Thoracic aorta (tissue), 2 donors: Measurements from ENCODE around the gene DCDC2C. TPM values are rescaled to one million over a fixed set of nuclear protein-coding genes. Genes with fewer than 3 reads are reported as not detected.
"Not testable (repeated sequence)": the region's sequence is repeated elsewhere in the genome, so short reads cannot be mapped to it uniquely, and the experiment has no call there.

Experiments
- ATAC-seq: fragments of 150-250 bp; one replicate; pipeline ENCODE4 v1.8.0; 2017; ENCODE audit warnings: low read depth; ENCODE audit not compliant: insufficient number of reproducible peaks, low FRiP score
- DNase-seq: peaks from one replicate; pipeline ENCODE4 v3.0.0-alpha.2; 2020; ENCODE audit warnings: low spot score
- H3K27ac ChIP-seq, 2 donors: fragments of 200-600 bp; sonication (generic); 1 replicate in 1 of 2; 2 replicates in 1 of 2; pipeline ENCODE4 v1.5.1; 2016; ENCODE audit warnings: mild to moderate bottlenecking in 2 of 2, moderate library complexity in 2 of 2
- H3K27me3 ChIP-seq: fragments of 200-600 bp; sonication (generic); replicated peaks from 2 replicates; pipeline ENCODE4 v1.6.0; 2016; ENCODE audit warnings: mild to moderate bottlenecking; ENCODE audit not compliant: insufficient read depth
- H3K36me3 ChIP-seq: fragments of 200-600 bp; sonication (generic); one replicate; pipeline ENCODE4 v1.5.1; 2016
- H3K4me1 ChIP-seq, 2 donors: fragments of 200-600 bp; sonication (generic); 1 replicate in 1 of 2; 2 replicates in 1 of 2; pipeline versions ENCODE4 v1.5.1 to v1.6.0; 2016; ENCODE audit warnings: low read depth in 2 of 2, mild to moderate bottlenecking in 1 of 2; ENCODE audit not compliant: control insufficient read depth in 1 of 2
- H3K4me3 ChIP-seq: fragments of 200-600 bp; sonication (generic); 2 replicates; pipeline ENCODE4 v1.5.1; 2016; ENCODE audit warnings: mild to moderate bottlenecking
- H3K9me3 ChIP-seq: fragments of 200-600 bp; sonication (generic); 2 replicates; pipeline ENCODE4 v1.5.1; 2016
- total RNA-seq, 2 donors: library from RNA; depleted of rRNA; stranded (reverse); fragments of >200 nt; gene quantifications; one replicate each; pipeline versions ENCODE4 v1.1.0 to v1.2.3, GENCODE V29; 2016
- TF ChIP-seq, protein P1 (sequence below): fragments of 200-600 bp; sonication (generic); IDR thresholded peaks from one replicate; pipeline ENCODE4 v1.5.1; 2019; ENCODE audit warnings: antibody characterized with exemption

DCDC2C gene
- total RNA-seq, 2 donors from 2014 or later: 6.6 to 13.1 TPM

- H3K36me3 ChIP-seq: no peaks in the 10 kb centered on the region
- H3K27me3 ChIP-seq: no peaks in the 10 kb centered on the region
- no peaks in the 10 kb centered on the region for H3K4me1 ChIP-seq
- no peak for DNase-seq
- H3K27ac ChIP-seq: no peak overlapping the region
- no peak for ATAC-seq
- TF ChIP-seq, protein P1, sequence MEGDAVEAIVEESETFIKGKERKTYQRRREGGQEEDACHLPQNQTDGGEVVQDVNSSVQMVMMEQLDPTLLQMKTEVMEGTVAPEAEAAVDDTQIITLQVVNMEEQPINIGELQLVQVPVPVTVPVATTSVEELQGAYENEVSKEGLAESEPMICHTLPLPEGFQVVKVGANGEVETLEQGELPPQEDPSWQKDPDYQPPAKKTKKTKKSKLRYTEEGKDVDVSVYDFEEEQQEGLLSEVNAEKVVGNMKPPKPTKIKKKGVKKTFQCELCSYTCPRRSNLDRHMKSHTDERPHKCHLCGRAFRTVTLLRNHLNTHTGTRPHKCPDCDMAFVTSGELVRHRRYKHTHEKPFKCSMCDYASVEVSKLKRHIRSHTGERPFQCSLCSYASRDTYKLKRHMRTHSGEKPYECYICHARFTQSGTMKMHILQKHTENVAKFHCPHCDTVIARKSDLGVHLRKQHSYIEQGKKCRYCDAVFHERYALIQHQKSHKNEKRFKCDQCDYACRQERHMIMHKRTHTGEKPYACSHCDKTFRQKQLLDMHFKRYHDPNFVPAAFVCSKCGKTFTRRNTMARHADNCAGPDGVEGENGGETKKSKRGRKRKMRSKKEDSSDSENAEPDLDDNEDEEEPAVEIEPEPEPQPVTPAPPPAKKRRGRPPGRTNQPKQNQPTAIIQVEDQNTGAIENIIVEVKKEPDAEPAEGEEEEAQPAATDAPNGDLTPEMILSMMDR: no peak
- H3K4me3 ChIP-seq: no peak overlapping the region
- no peaks in the 10 kb centered on the region for H3K9me3 ChIP-seq
Observed at GRCh38 chr2:3814706-3815245, 111.4 kb downstream of the DCDC2C start.

- not testable (repeated sequence) for H3K4me3 ChIP-seq, H3K27ac ChIP-seq, H3K36me3 ChIP-seq, H3K4me1 ChIP-seq, ATAC-seq, H3K27me3 ChIP-seq, H3K9me3 ChIP-seq, DNase-seq
Observed at GRCh38 chr2:3817144-3817543, 113.8 kb downstream of the DCDC2C start.

GRCh38 chr2:3823748-3824147 lies 120.4 kb downstream of the DCDC2C start:
- no peak for ATAC-seq
- Histone ChIP-seq H3K4me1 (no peaks in the 10 kb centered on the region), H3K27ac (no peak overlapping the region), H3K4me3 (no peak overlapping the region), H3K36me3 (no peaks in the 10 kb centered on the region), H3K27me3 (no peaks in the 10 kb centered on the region), H3K9me3 (no peaks in the 10 kb centered on the region)
- TF ChIP-seq, protein P1: no peak
- no peak for DNase-seq

DNA sequence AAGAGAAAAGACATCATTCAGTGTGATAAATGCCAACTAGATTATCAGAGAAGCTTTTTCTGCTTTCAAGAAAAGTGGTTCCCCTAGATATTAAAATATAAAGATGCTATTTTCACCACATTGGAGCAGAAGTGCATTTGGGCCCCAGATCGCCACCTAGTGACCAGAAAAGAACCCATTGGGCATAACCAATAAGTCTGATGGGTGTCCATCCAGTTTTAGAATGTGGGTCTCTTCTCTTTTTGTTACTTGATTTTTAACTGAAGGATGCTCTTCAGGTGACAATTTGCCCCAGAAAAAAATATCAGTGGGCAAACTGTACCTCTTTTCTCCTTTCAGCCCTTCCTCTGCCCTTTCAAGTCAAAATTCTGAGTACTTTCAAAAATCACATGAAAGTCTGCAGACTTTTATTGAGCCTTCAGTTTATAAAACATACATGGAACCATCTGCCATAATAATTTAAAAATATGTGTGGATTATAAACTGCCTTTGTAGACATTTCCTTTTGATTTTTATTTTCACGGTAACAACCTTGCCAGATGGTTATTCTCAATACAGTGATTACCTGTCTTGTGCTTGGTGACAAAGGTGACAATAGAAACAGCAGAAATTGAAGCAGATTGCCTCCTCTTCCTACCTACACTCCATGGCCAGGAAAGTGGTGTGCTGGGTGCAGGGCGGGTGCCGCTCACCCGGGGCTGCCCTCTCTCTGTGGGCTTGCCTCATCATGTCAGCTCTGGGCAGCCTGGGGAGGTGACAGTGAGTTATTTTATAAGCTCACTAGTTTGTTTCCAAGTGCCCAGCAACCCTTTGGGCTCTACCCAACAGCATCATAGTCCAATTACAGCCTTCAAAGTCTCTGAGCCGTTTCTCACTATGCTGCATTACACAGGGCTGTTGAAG lies 124.5 kb downstream of the DCDC2C start:
- no peak for DNase-seq
- no peak for ATAC-seq
- H3K36me3 ChIP-seq: no peaks in the 10 kb centered on the region

GRCh38 chr2:3830796-3831195 lies 127.4 kb downstream of the DCDC2C start:
- Histone ChIP-seq H3K36me3 (no peaks in the 10 kb centered on the region), H3K9me3 (no peaks in the 10 kb centered on the region), H3K4me3 (no peak overlapping the region), H3K27ac (no peak overlapping the region), H3K4me1 (no peaks in the 10 kb centered on the region), H3K27me3 (no peaks in the 10 kb centered on the region)
- ATAC-seq (no peak), DNase-seq (no peak)
- TF ChIP-seq, protein P1: no peak

More for the DNA sequence above, 124.5 kb downstream of the DCDC2C start:
- TF ChIP-seq, protein P1: peak; percentile 16
- H3K4me3 ChIP-seq: no peak overlapping the region
- H3K4me1 ChIP-seq: no peaks in the 10 kb centered on the region
- H3K27me3 ChIP-seq: no peaks in the 10 kb centered on the region
- no peak overlapping the region for H3K27ac ChIP-seq
- no peaks in the 10 kb centered on the region for H3K9me3 ChIP-seq
